Measurements from ENCODE around the gene TMEM253.

Gene TMEM253

DNA sequence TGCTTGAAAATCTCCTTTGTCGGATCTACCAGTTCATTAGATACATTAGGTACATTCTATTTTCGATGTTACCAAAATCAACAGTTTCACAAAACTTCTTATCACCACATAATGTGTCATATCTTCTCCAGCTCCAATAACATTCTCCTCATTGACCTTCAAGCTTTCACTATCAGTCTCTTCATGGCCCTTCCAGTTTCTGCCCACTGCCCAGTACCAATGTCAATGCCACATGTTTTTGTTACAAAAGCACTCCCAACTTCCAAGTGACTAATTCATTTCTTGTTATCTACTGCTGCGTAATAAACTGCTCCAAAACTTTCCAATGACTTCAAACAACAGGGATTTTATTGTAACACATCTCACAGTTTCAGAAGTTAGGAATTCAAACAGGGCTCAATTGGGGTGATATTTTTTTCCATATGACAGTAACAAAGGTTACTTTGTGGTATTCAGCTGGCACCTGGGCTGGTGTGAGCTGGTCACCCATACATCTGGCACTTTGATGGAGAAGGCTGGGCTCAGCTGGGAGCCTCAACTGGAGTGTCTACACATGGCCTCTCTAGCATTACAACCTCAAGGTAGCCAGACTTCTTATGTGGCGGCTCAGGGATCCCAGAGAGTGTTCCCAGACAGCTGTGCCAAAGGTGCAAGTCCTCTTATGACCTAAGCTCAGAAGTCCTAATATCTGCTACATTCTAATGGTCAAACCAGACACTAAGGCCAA lies 48.9 kb downstream of the TMEM253 start (continued):
- TF ChIP-seq ZNF26 (tag by site-specific recombination; IDR thresholded peaks at IDR 0.05) (no peak), ZNF133 (tag by site-specific recombination; IDR thresholded peaks at IDR 0.05) (no peak), ZNF37A (tag by site-specific recombination; IDR thresholded peaks at IDR 0.05) (no peak)

Data from HEK293 (cell line).